Stimulated activated CD4-positive, alpha-beta T cell treated with anti-CD3 and anti-CD28 coated beads, Interleukin-2, amount 100 ng/mL, for 4 hours (primary cell): ENCODE results near the gene LSM14B.

ENCODE experiments used
- DNase-seq: peaks from one replicate; pipeline ENCODE4 v3.0.0-alpha.2; 2020; ENCODE audit warnings: low read depth

LSM14B gene

DNA sequence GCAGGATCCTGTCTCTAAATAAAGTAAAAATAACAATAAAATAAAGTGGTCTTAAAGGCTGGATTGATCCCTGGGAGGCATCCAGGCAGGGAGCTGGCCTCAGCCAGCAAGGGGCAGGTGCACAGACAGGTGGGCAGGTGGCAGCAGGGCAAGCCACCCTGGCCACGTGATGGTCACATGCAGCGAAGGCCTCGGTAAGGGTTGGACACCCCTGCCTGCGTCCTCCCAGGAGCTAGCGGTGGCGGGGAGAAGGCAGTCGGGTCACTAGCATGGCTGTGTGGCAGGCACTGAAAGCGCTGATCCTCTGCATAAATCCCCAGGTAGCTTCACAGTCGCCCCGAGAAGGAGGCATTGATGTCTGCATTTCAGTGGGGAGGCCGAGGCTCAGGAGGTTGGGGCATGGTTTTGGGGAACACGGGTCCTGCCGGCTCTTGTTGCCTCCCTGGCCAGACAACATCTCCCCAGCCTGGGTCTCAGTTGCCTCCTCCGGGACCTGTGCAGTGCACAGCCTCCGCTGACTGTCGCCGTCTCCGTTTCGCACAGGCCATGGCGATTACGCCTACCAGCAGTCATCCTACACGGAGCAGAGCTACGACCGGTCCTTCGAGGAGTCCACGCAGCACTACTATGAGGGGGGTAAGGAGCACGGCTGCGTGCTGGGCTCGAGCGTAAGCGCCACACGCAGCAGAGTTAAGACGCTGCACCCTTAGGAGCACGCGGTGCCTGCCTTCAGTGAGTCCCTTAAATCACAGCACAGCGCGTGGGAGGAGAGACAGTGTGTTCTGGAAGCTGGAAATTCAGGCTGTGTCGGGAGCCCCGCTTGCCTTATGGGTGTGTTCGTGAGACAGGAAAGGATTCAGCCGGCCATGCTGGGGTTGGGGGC, 42.8 kb downstream of the LSM14B start:
- DNase-seq: no peak

- DNase-seq: no peak
Measured at GRCh38 chr20:62165762-62166399, 43.6 kb downstream of the LSM14B start.

GRCh38 chr20:62167474-62167873, 45.2 kb downstream of the LSM14B start:
- no peak for DNase-seq

GRCh38 chr20:62168061-62168460, 45.8 kb downstream of the LSM14B start:
- DNase-seq: no peak

GRCh38 chr20:62168890-62169435, 46.7 kb downstream of the LSM14B start:
- DNase-seq: no peak

DNA sequence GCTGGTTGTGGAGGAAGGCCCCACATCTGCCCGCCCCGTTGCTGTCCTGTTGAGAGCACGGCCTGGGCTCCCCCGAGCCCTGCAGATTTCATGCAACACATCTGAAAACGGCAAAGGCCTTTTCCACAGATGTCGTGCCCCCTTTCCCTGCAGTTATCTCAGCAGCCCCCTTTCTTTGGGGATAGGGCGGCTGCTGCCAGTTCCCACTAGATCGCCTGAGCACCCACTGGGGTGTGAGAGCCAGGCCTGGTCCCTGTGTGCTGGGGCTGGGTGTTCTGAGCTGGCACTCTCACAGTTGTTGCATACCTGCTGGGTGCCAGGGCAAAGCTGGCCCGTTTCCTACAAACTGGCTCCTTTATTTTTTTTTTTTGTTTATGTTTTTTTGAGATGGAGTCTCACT, 48.3 kb downstream of the LSM14B start:
- no peak for DNase-seq

- DNase-seq: no peak
Measured at GRCh38 chr20:62171245-62171644, 49.0 kb downstream of the LSM14B start.

DNA sequence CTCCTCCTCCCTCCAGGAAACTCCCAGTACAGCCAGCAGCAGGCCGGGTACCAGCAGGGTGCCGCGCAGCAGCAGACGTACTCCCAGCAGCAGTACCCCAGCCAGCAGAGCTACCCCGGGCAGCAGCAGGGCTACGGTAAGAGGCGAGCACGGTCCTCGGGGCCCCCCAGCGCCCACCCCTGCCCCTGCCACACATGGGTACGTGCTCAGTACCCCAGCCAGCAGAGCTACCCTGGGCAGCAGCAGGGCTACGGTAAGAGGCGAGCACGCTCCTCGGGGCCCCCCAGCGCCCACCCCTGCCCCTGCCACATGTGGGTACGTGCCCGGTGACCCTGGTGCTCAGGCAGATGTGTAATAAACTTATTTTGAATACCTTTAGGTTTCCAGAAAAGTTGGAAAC, 50.4 kb downstream of the LSM14B start:
- DNase-seq: no peak

DNA sequence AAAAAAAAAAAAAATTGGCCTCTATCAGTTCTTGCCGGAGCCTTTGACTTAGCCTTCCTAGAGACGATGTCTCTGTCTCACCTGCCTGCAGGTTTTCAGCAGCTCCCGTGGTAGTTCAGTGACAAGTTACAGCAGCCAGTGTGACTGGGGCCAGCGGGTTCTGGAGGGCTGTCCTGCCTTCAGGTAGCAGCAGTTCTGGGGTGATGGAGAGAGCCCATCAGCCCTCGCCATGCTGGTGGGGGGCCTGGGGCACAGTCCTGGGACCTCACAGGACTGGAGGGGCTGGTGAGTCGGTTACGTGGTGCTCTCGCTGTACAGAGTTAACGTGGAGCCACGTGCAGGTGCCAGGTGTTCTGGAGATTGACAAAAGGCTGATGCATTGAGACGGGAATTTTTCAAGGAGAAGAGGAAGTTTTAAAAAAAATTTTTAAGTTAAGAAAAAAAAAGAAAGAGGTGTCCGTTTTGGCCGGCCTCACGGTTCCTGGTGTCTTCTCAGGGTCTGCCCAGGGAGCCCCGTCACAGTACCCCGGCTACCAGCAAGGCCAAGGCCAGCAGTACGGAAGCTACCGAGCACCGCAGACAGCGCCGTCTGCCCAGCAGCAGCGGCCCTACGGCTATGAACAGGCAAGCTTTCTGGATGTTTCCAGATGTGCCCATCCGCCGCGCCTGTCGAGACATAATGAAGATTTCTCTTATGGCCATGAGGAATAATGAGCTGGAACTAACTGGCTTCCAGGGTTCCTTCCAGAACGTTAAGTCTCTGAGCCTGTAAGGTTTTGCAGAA, 51.9 kb downstream of the LSM14B start:
- DNase-seq: no peak

DNA sequence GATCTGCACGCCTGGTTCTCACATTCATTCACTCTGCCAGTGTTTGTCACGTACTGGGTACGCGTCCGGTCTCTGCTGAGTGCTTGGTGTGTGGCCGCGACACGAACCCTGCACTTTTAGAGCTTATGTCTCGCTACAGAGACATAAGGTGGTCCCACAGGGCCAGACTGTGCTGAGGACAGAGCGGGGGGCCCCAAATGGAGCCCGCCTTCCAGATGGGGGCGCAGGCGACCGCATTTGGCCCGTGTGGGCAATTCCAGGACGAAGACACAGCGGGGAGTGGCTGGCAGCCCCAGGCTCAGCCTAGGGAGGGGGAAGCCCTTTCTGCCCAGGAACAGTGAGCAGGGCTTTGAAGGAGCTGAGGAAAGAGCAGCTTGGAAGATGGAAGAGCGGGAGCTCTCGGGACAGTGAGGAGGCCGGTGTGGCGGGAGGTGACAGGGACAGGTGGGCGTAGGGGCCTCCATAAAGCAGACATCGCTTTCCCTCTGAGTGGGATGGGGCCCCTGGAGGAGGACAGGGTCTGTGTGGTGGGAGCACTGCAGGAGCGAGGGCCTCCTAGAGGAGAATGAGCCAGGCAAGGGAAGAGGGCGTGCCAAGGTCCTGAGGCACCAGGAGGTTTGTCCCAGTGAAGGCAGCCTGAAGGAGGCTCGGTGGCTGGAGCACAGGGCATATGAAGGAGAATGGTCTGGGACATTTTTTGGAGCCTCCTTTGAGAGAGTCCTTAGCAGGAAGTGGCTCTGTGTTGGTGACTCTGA, 52.8 kb downstream of the LSM14B start:
- DNase-seq: no peak

DNA sequence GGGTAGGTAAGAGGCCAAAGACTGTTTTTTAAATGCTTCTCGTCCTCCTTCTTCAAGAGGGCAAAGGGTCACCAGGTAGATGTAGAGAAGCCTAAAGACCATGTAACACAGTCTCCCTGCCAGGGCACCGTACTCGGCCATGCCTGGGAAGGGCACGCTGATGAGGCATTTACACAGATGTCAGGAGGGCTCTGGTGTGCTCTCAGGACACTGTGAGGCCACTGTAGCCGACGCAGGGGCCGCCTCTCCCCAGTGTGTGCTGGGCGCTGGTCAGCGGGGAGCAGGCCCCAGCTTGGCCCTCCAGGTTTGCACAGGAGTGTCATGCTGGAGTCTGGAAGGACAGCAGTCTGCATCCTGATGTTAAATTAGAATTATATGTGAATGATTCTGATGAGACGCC, 53.4 kb downstream of the LSM14B start:
- no peak for DNase-seq

- no peak for DNase-seq
Measured at GRCh38 chr20:62176866-62177265, 54.6 kb downstream of the LSM14B start.

- DNase-seq: no peak
Measured at GRCh38 chr20:62177307-62177706, 55.0 kb downstream of the LSM14B start.

DNA sequence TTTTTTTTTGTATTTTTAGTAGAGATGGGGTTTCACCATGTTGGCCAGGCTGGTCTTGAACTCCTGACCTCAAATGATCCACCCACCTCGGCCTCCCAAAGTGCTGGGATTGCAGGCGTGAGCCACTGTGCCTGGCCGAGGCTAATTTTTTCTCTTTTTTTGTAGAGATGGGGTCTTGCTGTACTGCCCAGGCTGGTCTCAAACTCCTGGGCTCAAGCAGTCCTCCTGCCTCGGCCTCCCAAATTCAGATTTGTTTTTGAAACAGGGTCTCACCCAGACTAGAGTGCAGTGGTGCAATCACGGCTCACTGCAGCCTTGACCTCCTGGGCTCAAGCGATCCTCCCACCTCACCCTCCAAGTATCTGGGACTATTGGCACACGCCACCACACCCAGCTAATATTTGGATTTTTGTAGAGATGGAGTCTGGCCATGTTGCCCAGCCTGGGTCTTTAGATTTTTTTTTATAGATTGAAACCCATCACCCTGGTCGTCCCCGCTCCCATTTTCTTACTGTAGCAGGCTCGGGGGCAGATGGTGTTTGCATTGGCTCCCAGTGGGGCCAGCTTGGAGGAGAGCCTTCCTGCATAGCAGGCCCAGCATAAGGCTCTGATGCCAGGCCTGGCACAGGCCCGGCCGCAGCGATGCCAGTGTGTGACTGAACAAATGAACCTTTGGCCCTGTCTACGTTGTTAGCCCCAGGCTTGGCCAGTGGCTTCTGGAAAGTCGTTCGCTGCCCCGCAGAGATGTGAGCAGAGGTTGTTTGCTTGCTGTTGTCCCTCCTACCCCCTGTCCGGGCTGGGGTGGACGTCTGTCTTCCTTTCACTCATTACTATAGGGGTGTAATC, 56.3 kb downstream of the LSM14B start:
- no peak for DNase-seq

DNA sequence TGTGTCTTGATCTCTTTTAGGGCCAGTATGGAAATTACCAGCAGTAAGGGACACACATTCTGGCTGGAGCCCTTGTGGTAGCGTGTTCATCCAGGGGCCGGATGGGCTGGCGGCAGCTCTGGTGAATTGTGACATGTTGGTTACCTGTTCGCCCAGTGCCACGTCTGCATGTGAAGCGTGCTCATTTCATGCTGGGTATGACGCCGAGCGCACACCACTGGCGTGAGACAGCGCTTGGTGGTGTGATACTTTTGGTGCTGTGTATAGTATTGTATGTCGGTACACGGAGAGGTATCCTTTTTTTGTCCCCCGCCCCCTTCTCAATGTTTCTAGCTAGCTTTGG, 56.9 kb downstream of the LSM14B start:
- no peak for DNase-seq

- no peak for DNase-seq
Measured at GRCh38 chr20:62181808-62182207, 59.5 kb downstream of the LSM14B start.

GRCh38 chr20:62182469-62183425, 60.5 kb downstream of the LSM14B start, which contains the start of gene MTG2:
Gene MTG2, plus strand, starts transcription at chr20:62183028. Its CDS starts 10,393 bp downstream, at chr20:62193421.
- DNase-seq: peak; percentile 93

- DNase-seq: no peak
Measured at GRCh38 chr20:62183426-62184142, 61.3 kb downstream of the LSM14B start.
